GM12892 (cell line): ENCODE data around the gene S100A7.

Source experiments
- POLR2AphosphoS5 ChIP-seq: IDR thresholded peaks from 2 replicates; pipeline ENCODE4 v1.6.1; 2011; ENCODE audit warnings: low read depth, low read length, control low read depth
- TAF1 ChIP-seq: IDR thresholded peaks from 2 replicates; pipeline ENCODE4 v1.6.1; 2011; ENCODE audit warnings: low read depth, mild to moderate bottlenecking, control low read depth, low read length, borderline replicate concordance

DNA sequence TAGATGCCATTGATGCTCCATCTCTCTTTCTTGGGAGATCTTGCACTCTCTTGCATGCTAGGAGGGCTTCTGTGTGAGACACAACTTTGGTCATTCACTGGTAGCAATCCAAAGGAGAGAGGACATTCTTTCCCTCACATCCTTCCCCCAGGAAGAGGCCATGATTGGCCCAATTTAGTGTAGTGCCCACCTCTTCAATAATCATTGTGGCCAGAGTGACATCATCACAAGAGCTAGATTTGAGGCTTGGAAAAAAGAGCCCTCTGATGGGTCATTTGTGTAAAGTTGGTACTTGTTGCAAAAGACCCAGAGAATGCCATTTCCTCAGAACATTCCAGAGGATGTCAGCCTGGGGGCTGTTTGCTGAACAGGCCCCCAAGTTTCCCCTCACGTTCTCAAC lies 45.1 kb upstream of the S100A7 start:
- TF ChIP-seq POLR2AphosphoS5 (no peak), TAF1 (no peak)
